G401.6 (cell line): Measurements from ENCODE around the gene MIS18BP1.
"Not testable (repeated sequence)": the region's sequence is repeated elsewhere in the genome, so short reads cannot be mapped to it uniquely, and the experiment has no call there.

Experiments
- FAIRE-seq: peaks from 2 replicates; lab custom pipeline; 2012; peaks lifted over from hg19 to GRCh38; lab: Jason Lieb, UNC

MIS18BP1 gene

DNA sequence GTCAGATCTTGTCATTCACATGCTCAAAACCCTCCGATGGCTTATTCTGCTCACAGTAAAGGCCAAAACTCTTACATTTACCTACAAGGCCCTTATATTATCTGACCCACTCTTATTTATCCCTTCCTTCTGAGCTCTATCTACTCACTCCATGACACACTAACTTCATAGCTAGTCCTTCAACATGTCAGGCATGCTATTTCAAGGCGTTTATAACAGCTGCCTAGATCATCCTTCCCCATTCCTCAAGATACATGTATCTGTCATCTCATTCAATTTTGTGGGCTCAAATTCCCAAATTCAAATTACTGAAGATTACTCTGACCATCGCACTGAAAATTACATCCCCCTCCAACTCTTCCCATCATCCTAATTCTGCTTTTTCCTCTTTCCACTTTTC lies 6.9 kb downstream of the MIS18BP1 start:
- no peak for FAIRE-seq

GRCh38 chr14:45242706-45243105 lies 10.3 kb downstream of the MIS18BP1 start:
- no peak for FAIRE-seq

- FAIRE-seq, result no peak
Measured at GRCh38 chr14:45238988-45239387, 14.0 kb downstream of the MIS18BP1 start.

DNA sequence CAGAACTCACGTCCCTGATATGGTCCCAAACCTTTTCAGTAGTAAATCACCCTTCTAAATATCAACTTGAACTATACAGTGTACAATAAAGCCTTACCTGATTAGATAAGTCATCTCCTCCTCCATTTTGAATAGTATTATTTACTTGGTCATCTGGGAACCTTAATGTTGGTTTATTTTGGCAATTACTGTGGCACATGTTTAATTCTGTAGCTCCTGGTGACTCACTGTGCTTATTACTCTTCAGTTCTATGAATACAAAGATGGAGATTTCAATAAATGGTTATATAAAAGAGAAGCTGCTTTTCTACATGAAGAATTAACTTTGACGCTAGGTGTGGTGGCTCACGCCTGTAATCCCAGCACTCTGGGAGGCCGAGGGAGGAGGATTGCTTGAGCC lies 25.4 kb downstream of the MIS18BP1 start:
- FAIRE-seq, result no peak

DNA sequence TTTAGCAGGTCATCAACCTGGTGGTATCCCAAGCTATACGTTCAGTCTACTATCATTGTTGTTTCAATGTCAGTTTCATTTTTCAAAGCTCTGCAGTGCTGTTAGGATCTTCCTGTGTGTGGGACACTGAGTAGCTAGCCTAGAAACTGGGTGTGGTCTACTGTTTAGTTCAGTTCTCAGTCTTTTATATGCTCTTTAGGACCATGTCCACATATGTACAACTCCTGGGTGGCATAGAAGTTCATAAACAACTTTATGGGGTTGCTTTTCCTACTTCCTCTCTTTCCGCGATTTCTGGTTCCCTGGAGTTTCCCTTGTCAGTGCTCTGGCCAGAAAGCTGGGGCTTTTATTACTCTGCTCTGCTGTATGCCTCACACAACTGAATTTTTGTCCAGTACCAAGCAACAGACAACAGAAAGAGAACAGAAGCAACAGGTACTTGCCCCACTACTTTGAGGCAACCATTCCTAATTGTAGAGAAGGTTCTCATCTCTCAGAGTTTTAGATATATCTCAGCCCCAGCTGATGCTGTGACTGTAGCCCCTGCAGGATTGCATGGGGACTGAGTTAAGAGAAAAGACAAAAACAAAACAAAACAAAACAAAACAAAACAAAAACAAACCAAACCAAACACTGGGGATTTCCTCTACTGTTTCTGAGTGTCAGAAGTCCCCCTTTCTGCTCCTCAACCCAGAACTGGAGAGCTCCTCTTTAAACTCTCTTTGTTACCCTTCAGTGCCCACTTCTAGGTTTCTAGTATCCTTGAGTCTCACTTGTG lies 30.3 kb downstream of the MIS18BP1 start:
- FAIRE-seq, result no peak

GRCh38 chr14:45214341-45214740 lies 38.7 kb downstream of the MIS18BP1 start:
- not testable (repeated sequence) for FAIRE-seq

DNA sequence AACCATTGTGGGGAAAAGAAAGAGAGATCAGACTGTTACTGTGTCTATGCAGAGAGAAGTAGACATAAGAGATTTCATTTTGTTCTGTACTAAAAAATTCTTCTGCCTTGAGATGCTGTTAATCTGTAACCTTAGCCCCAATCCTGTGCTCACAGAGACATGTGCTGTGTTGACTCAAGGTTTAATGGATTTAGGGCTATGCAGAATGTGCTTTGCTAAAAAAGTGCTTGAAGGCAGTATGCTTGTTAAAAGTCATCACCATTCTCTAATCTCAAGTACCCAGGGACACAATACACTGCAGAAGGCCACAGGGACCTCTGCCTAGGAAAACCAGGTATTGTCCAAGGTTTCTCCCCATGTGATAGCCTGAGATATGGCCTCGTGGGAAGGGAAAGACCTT lies 39.3 kb downstream of the MIS18BP1 start:
- not testable (repeated sequence) for FAIRE-seq

DNA sequence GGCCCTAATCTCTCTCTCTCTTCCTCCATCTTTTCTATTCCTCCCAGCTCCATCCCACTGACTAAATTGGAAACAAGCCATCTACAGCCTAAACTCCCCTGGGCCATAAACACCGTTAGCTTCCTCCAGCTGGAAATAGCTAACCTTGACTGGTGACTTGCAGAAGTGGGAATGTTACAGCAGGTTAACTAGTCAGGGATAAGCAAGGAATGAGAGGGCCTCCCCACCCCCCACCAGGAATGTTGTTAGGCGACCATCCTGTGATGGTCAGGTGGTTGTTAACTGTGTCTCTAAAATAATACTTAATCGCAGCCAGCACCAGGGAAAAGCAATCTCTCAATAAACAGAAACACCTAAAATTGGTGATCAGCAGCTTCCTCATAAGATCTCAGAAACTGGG lies 40.8 kb downstream of the MIS18BP1 start:
- no peak for FAIRE-seq

DNA sequence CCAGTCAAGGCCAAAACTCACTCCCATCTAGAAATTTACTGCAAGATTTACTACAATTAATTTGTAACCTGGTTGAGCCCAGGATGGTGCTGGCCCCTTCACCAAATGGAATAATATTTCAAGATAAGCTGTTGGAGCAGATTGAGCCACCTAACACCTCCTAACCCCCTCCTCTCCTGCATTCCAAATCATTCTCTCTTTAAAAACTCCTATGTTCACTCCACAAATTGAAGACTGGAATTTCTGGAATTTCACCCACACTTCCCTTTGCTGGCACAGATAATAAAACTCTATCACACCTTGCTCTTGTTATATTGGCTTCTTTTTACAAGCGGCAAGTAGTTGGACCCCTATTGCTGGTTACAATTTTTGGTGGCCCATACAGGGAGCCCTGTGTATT lies 41.7 kb downstream of the MIS18BP1 start:
- FAIRE-seq, result no peak

- FAIRE-seq, result no peak
Measured at GRCh38 chr14:45210159-45210558, 42.8 kb downstream of the MIS18BP1 start.

GRCh38 chr14:45204241-45204640 lies 48.8 kb downstream of the MIS18BP1 start:
- FAIRE-seq, result no peak

GRCh38 chr14:45201905-45202304 lies 51.1 kb downstream of the MIS18BP1 start:
- no peak for FAIRE-seq

DNA sequence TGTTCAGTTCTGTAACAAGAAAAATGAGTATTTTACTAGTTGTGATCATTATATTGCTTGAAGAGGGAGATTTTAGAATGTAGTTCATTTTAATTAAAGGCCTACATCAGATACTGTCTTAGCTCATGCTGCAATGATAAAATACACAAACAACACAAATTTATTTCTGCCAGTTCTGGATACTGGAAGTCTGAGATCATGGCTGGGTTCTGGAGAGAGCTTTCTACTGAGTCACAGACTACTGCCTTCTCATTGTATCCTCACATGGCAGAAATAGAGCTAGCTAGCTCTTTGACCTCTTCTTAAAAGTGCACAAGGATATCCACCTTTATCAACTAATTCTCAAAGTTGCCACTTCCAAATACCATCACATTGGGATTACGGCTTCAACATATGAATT lies 53.8 kb downstream of the MIS18BP1 start:
- FAIRE-seq, result no peak

GRCh38 chr14:45198551-45198950 lies 54.5 kb downstream of the MIS18BP1 start:
- no peak for FAIRE-seq

- FAIRE-seq, result no peak
Measured at GRCh38 chr14:45194964-45195363, 58.0 kb downstream of the MIS18BP1 start.

DNA sequence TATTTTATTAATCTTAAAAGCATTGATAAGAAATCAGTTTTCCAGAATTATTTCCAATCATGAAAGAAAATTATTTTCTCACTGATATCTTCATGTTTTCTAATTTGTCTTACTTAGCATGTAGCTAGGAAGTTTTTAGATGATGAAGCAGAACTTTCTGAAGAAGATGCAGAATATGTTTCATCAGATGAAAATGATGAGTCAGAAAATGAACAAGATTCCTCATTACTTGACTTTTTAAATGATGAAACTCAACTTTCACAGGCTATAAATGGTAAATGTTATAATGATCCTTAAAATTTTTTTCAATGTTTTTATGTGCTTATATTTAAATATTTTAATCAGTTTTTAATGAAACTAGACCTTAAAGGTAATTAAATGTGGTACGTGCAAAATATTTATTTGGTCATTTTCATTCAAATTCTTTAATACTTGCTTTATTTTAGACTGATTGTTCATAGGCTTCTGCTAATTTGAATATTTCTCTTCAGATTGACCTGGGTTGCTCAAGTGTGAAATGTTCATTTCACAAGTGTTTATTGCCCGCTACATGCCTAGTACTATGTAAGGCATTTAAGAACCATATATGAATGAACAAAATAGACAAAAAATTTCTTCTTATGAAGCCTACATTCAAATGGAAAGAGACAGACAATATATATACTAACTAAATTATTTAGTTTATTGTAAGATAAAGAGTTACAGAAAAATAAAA lies 67.7 kb downstream of the MIS18BP1 start:
- FAIRE-seq, result peak; percentile 63

GRCh38 chr14:45181806-45182205 lies 71.2 kb downstream of the MIS18BP1 start:
- FAIRE-seq, result peak; percentile 51

DNA sequence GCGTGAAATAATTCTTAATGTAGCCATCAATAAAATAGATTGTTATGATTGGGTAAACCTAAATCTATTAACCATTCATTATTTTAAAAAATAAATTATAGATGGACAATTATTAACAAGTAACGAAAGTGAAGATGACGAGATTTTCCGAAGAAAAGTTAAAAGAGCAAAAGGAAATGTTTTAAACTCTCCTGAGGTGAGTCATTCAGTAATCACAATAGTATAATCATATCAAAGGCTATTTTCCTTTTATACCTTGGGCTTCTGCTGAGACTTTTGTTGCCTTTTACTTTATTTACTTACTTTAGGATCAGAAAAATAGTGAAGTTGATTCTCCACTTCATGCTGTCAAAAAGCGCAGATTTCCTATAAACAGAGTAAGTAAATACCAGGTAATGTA lies 71.7 kb downstream of the MIS18BP1 start:
- FAIRE-seq, result peak; percentile 53

- no peak for FAIRE-seq
Measured at GRCh38 chr14:45177076-45177475, 75.9 kb downstream of the MIS18BP1 start.

DNA sequence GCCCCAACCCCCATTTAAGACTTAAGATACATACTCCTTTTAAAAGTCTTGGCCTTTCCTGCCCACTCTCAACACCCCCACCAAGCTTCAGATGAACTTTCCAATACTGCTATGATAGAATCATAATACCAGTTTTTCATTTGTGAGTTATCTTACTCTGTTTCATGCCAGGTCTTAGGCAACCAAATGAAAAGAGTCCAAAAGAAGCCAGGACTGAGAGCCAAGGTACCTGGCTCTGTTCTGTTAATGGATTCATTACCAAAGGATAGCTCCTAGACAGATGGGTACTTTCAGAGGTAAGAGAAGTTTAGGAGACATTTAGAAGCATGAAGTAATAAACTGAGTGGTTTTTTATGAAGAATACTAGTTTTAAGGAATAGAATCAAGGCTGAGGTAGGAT lies 83.1 kb downstream of the MIS18BP1 start:
- no peak for FAIRE-seq

DNA sequence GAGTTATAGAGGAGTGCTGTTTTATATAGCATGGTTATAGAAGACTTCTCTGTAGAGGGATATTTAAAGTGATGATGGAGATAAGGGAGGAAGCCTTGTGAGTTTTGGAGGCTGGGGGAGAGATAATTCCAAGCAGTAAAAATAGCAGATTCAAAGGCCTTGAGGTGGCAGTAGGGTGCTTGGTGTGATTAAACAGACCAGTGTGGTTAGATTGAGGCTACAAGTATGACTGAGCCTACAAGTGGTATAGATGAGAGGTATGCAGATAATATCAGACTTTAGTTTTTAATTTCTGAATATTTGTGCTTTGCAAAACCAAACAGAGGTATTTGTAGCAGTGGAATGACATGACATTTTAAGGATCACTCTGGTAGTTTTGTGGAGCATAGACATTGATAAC lies 96.9 kb downstream of the MIS18BP1 start:
- no peak for FAIRE-seq
